Effector memory CD8-positive, alpha-beta T cell (primary cell): ENCODE data around the gene GORAB.

ENCODE experiments used
- ATAC-seq: fragments of 150-1000 bp; cut with Tn5 transposase; replicated peaks from 2 replicates; pipeline ENCODE4 v1.10.0; 2021; ENCODE audit warnings: mild to moderate bottlenecking, moderate library complexity
- DNase-seq, 3 experiments: peaks; one replicate each; pipeline ENCODE4 v3.0.0; 2021
- H3K27ac Mint-ChIP-seq, 2 donors: one replicate each; pipeline ENCODE4 v1.8.0; 2022; ENCODE audit warnings: mild to moderate bottlenecking in 2 of 2, mixed read lengths in 2 of 2, moderate library complexity in 2 of 2
- H3K27me3 Mint-ChIP-seq, 2 donors: one replicate each; pipeline ENCODE4 v1.8.0; 2022; ENCODE audit warnings: mixed read lengths in 2 of 2
- H3K36me3 Mint-ChIP-seq: one replicate; pipeline ENCODE4 v1.8.0; 2022; ENCODE audit warnings: mild to moderate bottlenecking, moderate library complexity, mixed read lengths; ENCODE audit not compliant: insufficient read depth
- H3K4me1 Mint-ChIP-seq, 2 donors: one replicate each; pipeline ENCODE4 v1.8.0; 2022; ENCODE audit warnings: low read depth in 2 of 2, mixed read lengths in 2 of 2
- H3K4me3 Mint-ChIP-seq, 2 donors: one replicate each; pipeline ENCODE4 v1.8.0; 2022; ENCODE audit warnings: mild to moderate bottlenecking in 2 of 2, mixed read lengths in 2 of 2, moderate library complexity in 2 of 2
- H3K9me3 Mint-ChIP-seq, 2 donors: one replicate each; pipeline ENCODE4 v1.8.0; 2022; ENCODE audit warnings: mixed read lengths in 2 of 2

GORAB gene

GRCh38 chr1:170520601-170521000 is 11.4 kb upstream of the GORAB start:
- H3K27ac Mint-ChIP-seq, result no peak overlapping the region
- DNase-seq (no peak), ATAC-seq (no peak)
- no peaks in the 10 kb centered on the region for H3K9me3 Mint-ChIP-seq
- H3K4me3 Mint-ChIP-seq, result no peak overlapping the region
- no peaks in the 10 kb centered on the region for H3K36me3 Mint-ChIP-seq
- H3K4me1 Mint-ChIP-seq, result no peaks in the 10 kb centered on the region
- H3K27me3 Mint-ChIP-seq, result peaks cover 42 to 51% of the 10 kb centered on the region in 2 donors

GRCh38 chr1:170521818-170522217 is 10.1 kb upstream of the GORAB start:
- Mint-ChIP-seq H3K27me3 (peaks cover 42 to 57% of the 10 kb centered on the region in 2 donors), H3K36me3 (no peaks in the 10 kb centered on the region), H3K27ac (no peak overlapping the region), H3K9me3 (no peaks in the 10 kb centered on the region), H3K4me1 (no peaks in the 10 kb centered on the region), H3K4me3 (no peak overlapping the region)
- DNase-seq (no peak), ATAC-seq (no peak)

- DNase-seq, result no peak
- ATAC-seq, result no peak
- no peaks in the 10 kb centered on the region for H3K36me3 Mint-ChIP-seq
- H3K27ac Mint-ChIP-seq, result no peak overlapping the region
- peaks cover 0 to under 1% of the 10 kb centered on the region in 2 donors for H3K27me3 Mint-ChIP-seq
- no peaks in the 10 kb centered on the region for H3K9me3 Mint-ChIP-seq
- no peak overlapping the region for H3K4me3 Mint-ChIP-seq
- peaks cover 4% of the 10 kb centered on the region in 2 donors for H3K4me1 Mint-ChIP-seq
Observed at GRCh38 chr1:170530972-170531757, 801 bp upstream of the GORAB start.

GRCh38 chr1:170533298-170533697 is 1.3 kb downstream of the GORAB start:
- no peak overlapping the region for H3K4me3 Mint-ChIP-seq
- H3K4me1 Mint-ChIP-seq, result peaks cover 6 to 18% of the 10 kb centered on the region in 2 donors
- ATAC-seq (no peak), DNase-seq (no peak)
- peaks cover 4% of the 10 kb centered on the region for H3K36me3 Mint-ChIP-seq
- H3K27ac Mint-ChIP-seq, result no peak overlapping the region
- H3K9me3 Mint-ChIP-seq, result no peaks in the 10 kb centered on the region
- no peaks in the 10 kb centered on the region for H3K27me3 Mint-ChIP-seq

GRCh38 chr1:170534626-170535147 is 2.7 kb downstream of the GORAB start:
- Mint-ChIP-seq H3K36me3 (peaks cover 12% of the 10 kb centered on the region), H3K4me3 (no peak overlapping the region), H3K9me3 (no peaks in the 10 kb centered on the region), H3K27ac (no peak overlapping the region), H3K4me1 (peaks cover 6 to 18% of the 10 kb centered on the region in 2 donors), H3K27me3 (no peaks in the 10 kb centered on the region)
- ATAC-seq, result no peak
- no peak for DNase-seq

DNA sequence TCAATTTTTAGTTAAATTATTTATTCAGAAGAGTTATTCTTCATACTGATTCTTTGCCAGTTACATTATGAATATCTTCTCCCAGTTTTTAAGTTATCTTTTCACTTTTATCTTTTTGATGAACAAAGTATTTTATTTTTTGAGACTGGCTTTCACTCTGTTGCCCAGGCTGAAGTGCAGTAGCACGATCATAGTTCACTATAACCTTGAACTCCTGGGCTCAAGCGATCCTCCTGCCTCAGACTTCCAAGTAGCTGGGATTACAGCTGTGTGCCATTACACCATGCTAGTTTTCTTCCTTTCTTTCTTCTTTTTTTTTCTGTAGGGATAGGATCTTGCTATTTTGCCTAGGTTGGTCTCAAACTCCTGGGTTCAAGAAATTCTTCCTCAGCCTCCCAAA is 3.5 kb downstream of the GORAB start:
- peak overlapping the region in 1 of 2 donors; percentile 32 for H3K27ac Mint-ChIP-seq
- no peak for DNase-seq
- peaks cover 7 to 18% of the 10 kb centered on the region in 2 donors for H3K4me1 Mint-ChIP-seq
- H3K4me3 Mint-ChIP-seq, result no peak overlapping the region
- peaks cover 20% of the 10 kb centered on the region for H3K36me3 Mint-ChIP-seq
- H3K27me3 Mint-ChIP-seq, result no peaks in the 10 kb centered on the region
- no peak for ATAC-seq
- no peaks in the 10 kb centered on the region for H3K9me3 Mint-ChIP-seq

DNA sequence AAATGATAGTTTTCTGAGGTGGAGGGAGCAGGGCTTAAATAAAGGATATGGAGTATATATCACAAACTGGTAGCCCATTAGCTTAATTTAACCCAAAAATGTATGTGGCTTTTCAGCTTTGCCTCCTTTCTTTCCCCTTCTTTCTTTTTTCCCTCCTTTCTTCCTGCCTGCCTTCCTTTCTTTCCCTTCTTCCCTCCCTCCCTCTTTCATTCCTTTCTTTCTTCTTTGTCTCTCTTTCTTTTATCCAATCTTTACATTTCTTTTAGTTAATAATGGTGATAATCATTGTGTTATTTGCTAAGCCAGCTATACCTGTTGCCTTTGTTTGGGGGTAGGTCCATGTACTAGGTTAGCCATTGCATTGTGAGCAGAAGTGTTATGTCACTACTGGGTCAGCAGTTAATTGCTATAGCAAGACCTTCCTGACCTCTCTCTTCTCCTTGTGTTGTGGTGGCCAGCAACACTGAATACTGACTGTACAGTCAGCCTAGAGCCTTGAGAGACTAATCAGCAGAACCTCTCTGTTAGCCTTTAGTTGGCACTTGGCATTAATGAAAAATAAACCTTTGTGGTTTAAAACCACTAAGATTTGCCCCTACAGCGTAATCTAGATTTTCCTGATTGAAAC is 5.1 kb downstream of the GORAB start:
- DNase-seq (no peak), ATAC-seq (no peak)
- H3K4me3 Mint-ChIP-seq, result no peak overlapping the region
- H3K27ac Mint-ChIP-seq, result peak overlapping the region in 1 of 2 donors; percentile 35
- no peaks in the 10 kb centered on the region for H3K9me3 Mint-ChIP-seq
- H3K36me3 Mint-ChIP-seq, result peaks cover 34% of the 10 kb centered on the region
- peaks cover 7 to 18% of the 10 kb centered on the region in 2 donors for H3K4me1 Mint-ChIP-seq
- no peaks in the 10 kb centered on the region for H3K27me3 Mint-ChIP-seq

DNA sequence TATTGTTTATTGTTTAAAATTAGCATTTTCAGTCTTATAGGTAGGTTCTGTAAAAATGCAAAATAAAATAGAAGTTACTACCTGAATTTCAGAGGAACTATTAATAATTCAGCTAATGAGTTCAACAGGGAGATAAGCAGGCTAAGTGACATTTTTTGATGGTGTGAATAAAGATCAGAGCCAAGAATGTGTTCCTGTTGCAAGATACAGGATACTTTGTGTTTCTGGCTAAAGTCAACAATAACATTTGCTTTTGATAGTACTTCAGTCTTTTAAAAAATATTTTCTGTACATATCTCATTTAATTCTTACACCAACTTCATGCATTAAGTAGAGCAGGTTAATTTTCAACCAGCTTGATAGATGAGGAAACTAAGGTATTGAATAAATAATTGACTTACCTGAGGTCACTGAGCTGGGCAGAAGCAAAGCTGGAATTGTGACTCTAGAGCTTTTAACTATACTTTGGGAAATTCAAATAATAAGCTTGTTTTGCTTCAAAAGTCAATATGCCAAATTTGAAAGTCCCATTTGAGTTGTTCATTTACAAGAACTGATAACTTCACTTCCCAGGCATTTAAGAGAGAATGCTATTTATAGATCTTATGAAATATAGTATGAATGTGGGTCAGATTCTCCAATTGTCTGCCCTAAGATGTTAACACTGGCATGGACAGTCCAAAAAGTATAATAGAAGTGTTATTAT is 6.0 kb downstream of the GORAB start:
- no peak overlapping the region for H3K4me3 Mint-ChIP-seq
- ATAC-seq, result no peak
- H3K27me3 Mint-ChIP-seq, result no peaks in the 10 kb centered on the region
- DNase-seq, result no peak
- H3K27ac Mint-ChIP-seq, result peak overlapping the region in 1 of 2 donors; percentile 35
- peaks cover 7 to 18% of the 10 kb centered on the region in 2 donors for H3K4me1 Mint-ChIP-seq
- no peaks in the 10 kb centered on the region for H3K9me3 Mint-ChIP-seq
- peaks cover 38% of the 10 kb centered on the region for H3K36me3 Mint-ChIP-seq

GRCh38 chr1:170538687-170539086 is 6.7 kb downstream of the GORAB start:
- Mint-ChIP-seq H3K27ac (no peak overlapping the region), H3K4me1 (peaks cover 7 to 18% of the 10 kb centered on the region in 2 donors)

GRCh38 chr1:170539154-170539553 is 7.2 kb downstream of the GORAB start:
- H3K36me3 Mint-ChIP-seq, result peaks cover 47% of the 10 kb centered on the region
- no peak overlapping the region for H3K27ac Mint-ChIP-seq
- no peaks in the 10 kb centered on the region for H3K27me3 Mint-ChIP-seq
- H3K4me3 Mint-ChIP-seq, result no peak overlapping the region
- peaks cover 7 to 18% of the 10 kb centered on the region in 2 donors for H3K4me1 Mint-ChIP-seq
- no peaks in the 10 kb centered on the region for H3K9me3 Mint-ChIP-seq
- DNase-seq (no peak), ATAC-seq (no peak)

More at GRCh38 chr1:170538687-170539086, 6.7 kb downstream of the GORAB start:
- ATAC-seq (no peak), DNase-seq (no peak)
- Mint-ChIP-seq H3K4me3 (no peak overlapping the region), H3K27me3 (no peaks in the 10 kb centered on the region), H3K9me3 (no peaks in the 10 kb centered on the region), H3K36me3 (peaks cover 44% of the 10 kb centered on the region)

- peaks cover 0 to 2% of the 10 kb centered on the region in 2 donors for H3K9me3 Mint-ChIP-seq
- H3K27me3 Mint-ChIP-seq, result no peaks in the 10 kb centered on the region
- no peak overlapping the region for H3K4me3 Mint-ChIP-seq
- ATAC-seq (no peak), DNase-seq (no peak)
- H3K36me3 Mint-ChIP-seq, result peaks cover 78% of the 10 kb centered on the region
- H3K27ac Mint-ChIP-seq, result peak overlapping the region in 1 of 2 donors; percentile 82
- H3K4me1 Mint-ChIP-seq, result peaks cover 1 to 5% of the 10 kb centered on the region in 2 donors
Observed at GRCh38 chr1:170544624-170545023, 12.7 kb downstream of the GORAB start.

- Mint-ChIP-seq H3K4me3 (no peak overlapping the region), H3K27ac (peak overlapping the region in 1 of 2 donors; percentile 82), H3K27me3 (no peaks in the 10 kb centered on the region), H3K36me3 (peaks cover 72% of the 10 kb centered on the region), H3K9me3 (peaks cover 0 to 2% of the 10 kb centered on the region in 2 donors), H3K4me1 (peaks cover 0 to 5% of the 10 kb centered on the region in 2 donors)
- DNase-seq (no peak), ATAC-seq (peak; percentile 36)
Observed at GRCh38 chr1:170545476-170545875, 13.5 kb downstream of the GORAB start.

DNA sequence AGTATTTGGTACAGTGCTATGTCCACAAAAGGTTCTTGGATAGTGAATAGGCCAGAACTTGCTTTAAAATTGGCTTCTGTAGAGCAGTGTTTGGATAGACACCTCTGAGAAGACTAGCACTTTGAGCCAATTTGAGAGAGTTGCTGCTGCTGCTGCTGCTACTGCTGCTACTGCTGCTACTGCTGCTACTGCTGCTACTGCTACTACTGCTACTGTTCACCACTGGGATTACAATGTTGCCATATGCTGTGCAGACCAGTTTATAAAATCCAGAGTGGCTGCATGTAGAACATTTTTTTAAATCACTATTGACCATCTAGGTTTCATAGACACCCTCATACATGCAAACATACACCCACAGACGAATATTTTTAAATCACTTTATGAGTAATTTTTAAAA is 15.3 kb downstream of the GORAB start:
- H3K27me3 Mint-ChIP-seq, result no peaks in the 10 kb centered on the region
- no peak for DNase-seq
- H3K36me3 Mint-ChIP-seq, result peaks cover 62% of the 10 kb centered on the region
- H3K9me3 Mint-ChIP-seq, result peaks cover 0 to 2% of the 10 kb centered on the region in 2 donors
- no peak overlapping the region for H3K27ac Mint-ChIP-seq
- no peak for ATAC-seq
- no peak overlapping the region for H3K4me3 Mint-ChIP-seq
- peaks cover 0 to 9% of the 10 kb centered on the region in 2 donors for H3K4me1 Mint-ChIP-seq
